ENCODE results near the gene DLG5. TPM values are rescaled to one million over a fixed set of nuclear protein-coding genes. Genes with fewer than 3 reads are reported as not detected.

The DLG5 gene
- 13.3 and 16.7 TPM in 2 replicates for total RNA-seq (2013; cell fraction: nucleolus; rRNA removed)
- total RNA-seq (2014; rRNA removed) (2.4 and 2.8 TPM in 2 replicates), total RNA-seq (2014; rRNA removed; fragmentation: Illumina TruSeq; extraction: Trizol) (2.3 and 2.7 TPM in 2 replicates), total RNA-seq (2021) (5.4 and 6.6 TPM in 2 replicates), polyA plus RNA-seq (2011; rRNA removed) (4.3 and 4.4 TPM in 2 replicates), polyA plus RNA-seq (2014; fragmentation: Illumina TruSeq; extraction: Trizol) (2.7 and 3.6 TPM in 2 replicates), polyA plus RNA-seq (2014; fragmentation: Nextera tagmentation; extraction: Ambion mirVana) (under 1 TPM; 0.18 to 0.22 TPM), polyA plus RNA-seq (2014; rRNA removed) (3.7 and 5.3 TPM in 2 replicates), polyA plus RNA-seq (2016; fragmentation: Nextera tagmentation; extraction: Ambion mirVana) (under 1 TPM; 0.55 to 0.88 TPM), polyA minus RNA-seq (2011; rRNA and poly(A)+ RNA removed) (6.6 and 8.6 TPM in 2 replicates), Bru-seq, nascent RNA (percentile 54 among the genes with signal in this experiment), BruChase-seq, experiment 1, labeled RNA remaining after a 6-hour chase (percentile 57 among the genes with signal in this experiment), BruChase-seq, experiment 2, labeled RNA remaining after a 2-hour chase (percentile 54 among the genes with signal in this experiment)
- polyA plus RNA-seq (2011; ENCODE audit: low read depth), result 1.8 TPM
- 5.7 and 6.3 TPM in 2 replicates for polyA plus RNA-seq (2011; cell fraction: cytosol; rRNA removed)
- polyA plus RNA-seq (2011; cell fraction: nucleus; rRNA removed), result 47.0 and 47.1 TPM in 2 replicates
- 2.6 and 3.8 TPM in 2 replicates for polyA plus RNA-seq (2012)
- polyA minus RNA-seq (2011; cell fraction: cytosol; rRNA and poly(A)+ RNA removed), result 3.2 and 3.5 TPM in 2 replicates
- 7.5 and 17.6 TPM in 2 replicates for polyA minus RNA-seq (2011; cell fraction: nucleus; rRNA and poly(A)+ RNA removed)
- long read RNA-seq, experiment 1, partial matches to known transcripts, result 2 of 2 reads
- long read RNA-seq, experiment 1, other reads (novel, unspliced or antisense), result 0 of 2 reads
- long read RNA-seq, experiment 2, partial matches to known transcripts, result 9 of 12 reads
- long read RNA-seq, experiment 2, other reads (novel, unspliced or antisense), result 3 of 12 reads

DNA sequence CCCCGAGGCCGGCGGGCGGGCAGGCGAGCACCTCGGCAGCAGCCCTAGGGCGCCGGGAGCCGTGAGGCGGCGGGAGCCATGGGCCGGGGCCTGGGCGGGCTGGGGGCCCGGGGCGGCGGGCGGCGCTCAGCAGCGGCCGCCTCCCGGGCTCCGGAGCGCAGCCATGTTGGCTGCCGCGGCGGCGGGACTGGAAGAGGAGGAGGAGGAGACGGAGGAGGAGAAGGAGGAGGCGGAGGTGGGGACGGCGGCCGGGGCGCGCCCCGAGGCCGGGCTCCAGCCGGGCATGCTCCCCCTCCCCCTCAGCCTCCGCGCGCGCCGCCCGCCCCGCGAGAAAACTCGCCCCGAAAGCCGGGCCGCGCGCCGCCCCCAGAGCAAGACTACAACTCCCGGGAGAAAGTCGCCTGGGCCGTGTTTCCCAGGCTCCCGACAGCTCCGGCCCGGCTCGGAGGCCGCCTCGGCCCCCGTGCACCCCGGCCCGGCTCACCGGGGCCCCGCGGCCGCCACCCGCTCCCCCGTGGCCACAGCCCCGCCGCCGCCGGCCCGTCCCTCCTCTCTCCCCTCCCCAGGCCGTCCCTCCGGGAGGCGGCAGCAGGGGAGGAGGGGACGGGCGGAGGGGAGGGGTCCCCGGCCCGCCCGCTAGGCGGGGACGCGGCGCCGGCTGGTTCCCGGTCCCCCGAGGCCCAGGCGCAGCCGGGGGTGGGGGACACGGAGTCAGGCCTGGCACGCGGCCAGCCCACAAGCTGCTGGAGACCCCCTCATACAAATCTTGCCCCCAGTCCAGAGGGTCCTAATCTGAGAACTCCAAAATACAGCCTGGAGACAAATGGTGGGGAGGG, at the start of gene DLG5:
Gene DLG5 (minus strand): TSS at position 190 of the 836 bp plus-strand sequence. CDS start 235 bp downstream, outside the sequence.
- no peaks in the 10 kb centered on the region for H3K36me3 ChIP-seq (ENCODE audit: control insufficient read depth in 2 of 2, insufficient read depth in 2 of 2, low read length in 1 of 2)
- H3K79me2 ChIP-seq (ENCODE audit: control insufficient read depth, insufficient read depth, low read length), result no peaks in the 10 kb centered on the region; the same call in none of the 2 replicates
- intact Hi-C loops (cut with micrococcal nuclease; ENCODE audit: unreplicated experiment) (loop anchor here (5.0 kb wide), 1 partner anchor 79 kb away; no protein-coding TSS in a partner anchor), in situ Hi-C loops (cut with MboI) (no loop called here)
- H3K9ac ChIP-seq (ENCODE audit: control insufficient read depth, insufficient read depth, low read length), result peak within 1 kb of the TSS; percentile 42
- peaks cover 6 to 12% of the 10 kb centered on the region in 2 experiments for H3K27me3 ChIP-seq (replicated peaks in 1 of 2; ENCODE audit: control insufficient read depth in 2 of 2, insufficient read depth in 2 of 2, low read length in 1 of 2)
- ChIA-PET CTCF (interaction anchor here (0.6 to 1.8 kb wide), 2 partner anchors 80 to 1268 kb away, joined by 3 to 7 read pairs; no protein-coding TSS in a partner anchor), RAD21 (ENCODE audit: unreplicated experiment) (no interaction called here), POLR2A (no interaction called here), SMC1A (ENCODE audit: uncharacterized antibody, unreplicated experiment) (no interaction called here)
- 2% methylated on average over 9 of the region's 95 CpGs for WGBS (ENCODE audit: insufficient coverage, insufficient replicate concordance, low lambda C conversion rate, missing lambda C conversion rate)
- no TSS peak for BruUV-seq (replicated peaks)
- no peak for FAIRE-seq
- peak within 1 kb of the TSS; percentile 91 for H3K4me2 ChIP-seq (ENCODE audit: control insufficient read depth, insufficient read depth)
- H3K27ac ChIP-seq (ENCODE audit: control insufficient read depth, insufficient read depth), result no peak within 1 kb of the TSS
- peak; percentile 74 for ATAC-seq
- no peaks in the 10 kb centered on the region for H4K20me1 ChIP-seq (ENCODE audit: control insufficient read depth, insufficient read depth)
- H3K4me3 ChIP-seq, result peak within 1 kb of the TSS; percentile 77
- no peaks in the 10 kb centered on the region; the same call in 2 of the 3 replicates for H3K9me3 ChIP-seq (replicated peaks; ENCODE audit: control insufficient read depth, insufficient read depth, low read length)
- peaks cover 12% of the 10 kb centered on the region for H3K4me1 ChIP-seq (ENCODE audit: control insufficient read depth, insufficient read depth, low read length)
- no peak for DNase-seq (ENCODE audit: low read depth, low spot score)
- H2AFZ ChIP-seq (ENCODE audit: control insufficient read depth, low read depth, low read length), result peak within 1 kb of the TSS; percentile 88
- no peak for TF ChIP-seq ATF3 (IDR thresholded peaks at IDR 0.05; ENCODE audit: borderline replicate concordance, extremely low read depth, low read depth, low read length)
- no peak for TF ChIP-seq ZZZ3 (IDR thresholded peaks at IDR 0.05; ENCODE audit: control insufficient read depth, insufficient read length, low read depth)
- TF ChIP-seq CREM (IDR thresholded peaks at IDR 0.05; ENCODE audit: low read depth), result no peak
- TF ChIP-seq NR2C2 (IDR thresholded peaks at IDR 0.05; ENCODE audit: borderline replicate concordance, control insufficient read depth, insufficient read length, low read depth), result no peak
- TF ChIP-seq SUZ12 (IDR thresholded peaks at IDR 0.05; ENCODE audit: unreplicated experiment), result peak; percentile 55
- TF ChIP-seq POLR2A (IDR thresholded peaks at IDR 0.05; ENCODE audit: low read depth, low read length), result peak; percentile 55; the same call in 1 of the 2 replicates
- no peak for TF ChIP-seq CBX5 (IDR thresholded peaks at IDR 0.05; ENCODE audit: low read depth)
- peak; percentile 39; the same call in 1 of the 2 replicates for TF ChIP-seq GATAD2B (conservative IDR thresholded peaks at IDR 0.05; ENCODE audit: low read depth)
- TF ChIP-seq IKZF1 (conservative IDR thresholded peaks at IDR 0.05), result peak; percentile 31; the same call in 1 of the 2 replicates
- TF ChIP-seq BHLHE40 (IDR thresholded peaks at IDR 0.05; ENCODE audit: borderline replicate concordance in 1 of 2, low read depth in 2 of 2, low read length in 1 of 2), result peak in 1 of 2 experiments; percentile 4; a peak in 1 of 4 replicates
- TF ChIP-seq, protein P1, sequence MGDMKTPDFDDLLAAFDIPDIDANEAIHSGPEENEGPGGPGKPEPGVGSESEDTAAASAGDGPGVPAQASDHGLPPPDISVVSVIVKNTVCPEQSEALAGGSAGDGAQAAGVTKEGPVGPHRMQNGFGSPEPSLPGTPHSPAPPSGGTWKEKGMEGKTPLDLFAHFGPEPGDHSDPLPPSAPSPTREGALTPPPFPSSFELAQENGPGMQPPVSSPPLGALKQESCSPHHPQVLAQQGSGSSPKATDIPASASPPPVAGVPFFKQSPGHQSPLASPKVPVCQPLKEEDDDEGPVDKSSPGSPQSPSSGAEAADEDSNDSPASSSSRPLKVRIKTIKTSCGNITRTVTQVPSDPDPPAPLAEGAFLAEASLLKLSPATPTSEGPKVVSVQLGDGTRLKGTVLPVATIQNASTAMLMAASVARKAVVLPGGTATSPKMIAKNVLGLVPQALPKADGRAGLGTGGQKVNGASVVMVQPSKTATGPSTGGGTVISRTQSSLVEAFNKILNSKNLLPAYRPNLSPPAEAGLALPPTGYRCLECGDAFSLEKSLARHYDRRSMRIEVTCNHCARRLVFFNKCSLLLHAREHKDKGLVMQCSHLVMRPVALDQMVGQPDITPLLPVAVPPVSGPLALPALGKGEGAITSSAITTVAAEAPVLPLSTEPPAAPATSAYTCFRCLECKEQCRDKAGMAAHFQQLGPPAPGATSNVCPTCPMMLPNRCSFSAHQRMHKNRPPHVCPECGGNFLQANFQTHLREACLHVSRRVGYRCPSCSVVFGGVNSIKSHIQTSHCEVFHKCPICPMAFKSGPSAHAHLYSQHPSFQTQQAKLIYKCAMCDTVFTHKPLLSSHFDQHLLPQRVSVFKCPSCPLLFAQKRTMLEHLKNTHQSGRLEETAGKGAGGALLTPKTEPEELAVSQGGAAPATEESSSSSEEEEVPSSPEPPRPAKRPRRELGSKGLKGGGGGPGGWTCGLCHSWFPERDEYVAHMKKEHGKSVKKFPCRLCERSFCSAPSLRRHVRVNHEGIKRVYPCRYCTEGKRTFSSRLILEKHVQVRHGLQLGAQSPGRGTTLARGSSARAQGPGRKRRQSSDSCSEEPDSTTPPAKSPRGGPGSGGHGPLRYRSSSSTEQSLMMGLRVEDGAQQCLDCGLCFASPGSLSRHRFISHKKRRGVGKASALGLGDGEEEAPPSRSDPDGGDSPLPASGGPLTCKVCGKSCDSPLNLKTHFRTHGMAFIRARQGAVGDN (IDR thresholded peaks at IDR 0.05), result no peak
- no peak for TF ChIP-seq SIN3A (IDR thresholded peaks at IDR 0.05; ENCODE audit: low read depth, low read length)
